Osteocyte (in vitro differentiated cells): ENCODE measurements around the gene SORBS1. TPM values are rescaled to one million over a fixed set of nuclear protein-coding genes. Genes with fewer than 3 reads are reported as not detected.
A peak's percentile ranks its signal among the peaks of the same experiment; 100 is the strongest.

Experiments used
- DNase-seq: peaks from one replicate; pipeline ENCODE4 v3.0.0; 2021; ENCODE audit warnings: mixed read lengths; ENCODE audit not compliant: unreplicated experiment; ENCODE audit errors: extremely low spot score
- H3K27ac Mint-ChIP-seq: one replicate; pipeline ENCODE4 v1.8.0; 2021; ENCODE audit warnings: mild to moderate bottlenecking, mixed read lengths; ENCODE audit not compliant: unreplicated experiment
- H3K27me3 Mint-ChIP-seq: one replicate; pipeline ENCODE4 v1.8.0; 2021; ENCODE audit warnings: mixed read lengths; ENCODE audit not compliant: unreplicated experiment
- H3K36me3 Mint-ChIP-seq: one replicate; pipeline ENCODE4 v1.8.0; 2021; ENCODE audit warnings: mixed read lengths; ENCODE audit not compliant: unreplicated experiment
- H3K4me1 Mint-ChIP-seq: one replicate; pipeline ENCODE4 v1.8.0; 2021; ENCODE audit warnings: mixed read lengths; ENCODE audit not compliant: unreplicated experiment
- H3K4me3 Mint-ChIP-seq: one replicate; pipeline ENCODE4 v1.8.0; 2021; ENCODE audit warnings: mild to moderate bottlenecking, moderate library complexity, mixed read lengths; ENCODE audit not compliant: unreplicated experiment
- H3K9me3 Mint-ChIP-seq: one replicate; pipeline ENCODE4 v1.8.0; 2021; ENCODE audit warnings: mixed read lengths; ENCODE audit not compliant: unreplicated experiment
- total RNA-seq: library from RNA; stranded (reverse); gene quantifications from 2 replicates; pipeline ENCODE4 v1.2.1, GENCODE V29; 2021
- TF ChIP-seq, protein P1 (sequence below): fragments of 200-600 bp; sonication (generic); IDR thresholded peaks from 2 replicates; pipeline ENCODE4 v1.5.0; 2021; ENCODE audit warnings: antibody characterized with exemption, mild to moderate bottlenecking, moderate library complexity

SORBS1 gene
- total RNA-seq, 1 donor from 2014 or later: 1.7 TPM

- Mint-ChIP-seq H3K27ac (peak overlapping the region; percentile 70), H3K9me3 (no peaks in the 10 kb centered on the region), H3K4me1 (peaks cover 21% of the 10 kb centered on the region), H3K4me3 (no peak overlapping the region), H3K27me3 (no peaks in the 10 kb centered on the region), H3K36me3 (no peaks in the 10 kb centered on the region)
- DNase-seq: no peak
- TF ChIP-seq, protein P1, sequence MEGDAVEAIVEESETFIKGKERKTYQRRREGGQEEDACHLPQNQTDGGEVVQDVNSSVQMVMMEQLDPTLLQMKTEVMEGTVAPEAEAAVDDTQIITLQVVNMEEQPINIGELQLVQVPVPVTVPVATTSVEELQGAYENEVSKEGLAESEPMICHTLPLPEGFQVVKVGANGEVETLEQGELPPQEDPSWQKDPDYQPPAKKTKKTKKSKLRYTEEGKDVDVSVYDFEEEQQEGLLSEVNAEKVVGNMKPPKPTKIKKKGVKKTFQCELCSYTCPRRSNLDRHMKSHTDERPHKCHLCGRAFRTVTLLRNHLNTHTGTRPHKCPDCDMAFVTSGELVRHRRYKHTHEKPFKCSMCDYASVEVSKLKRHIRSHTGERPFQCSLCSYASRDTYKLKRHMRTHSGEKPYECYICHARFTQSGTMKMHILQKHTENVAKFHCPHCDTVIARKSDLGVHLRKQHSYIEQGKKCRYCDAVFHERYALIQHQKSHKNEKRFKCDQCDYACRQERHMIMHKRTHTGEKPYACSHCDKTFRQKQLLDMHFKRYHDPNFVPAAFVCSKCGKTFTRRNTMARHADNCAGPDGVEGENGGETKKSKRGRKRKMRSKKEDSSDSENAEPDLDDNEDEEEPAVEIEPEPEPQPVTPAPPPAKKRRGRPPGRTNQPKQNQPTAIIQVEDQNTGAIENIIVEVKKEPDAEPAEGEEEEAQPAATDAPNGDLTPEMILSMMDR: no peak
Measured at GRCh38 chr10:95308389-95309302, 252.5 kb downstream of the SORBS1 start.

GRCh38 chr10:95306851-95307250, 254.3 kb downstream of the SORBS1 start:
- TF ChIP-seq, protein P1: no peak
- Mint-ChIP-seq H3K4me1 (peaks cover 21% of the 10 kb centered on the region), H3K36me3 (no peaks in the 10 kb centered on the region), H3K27me3 (no peaks in the 10 kb centered on the region), H3K27ac (no peak overlapping the region), H3K4me3 (no peak overlapping the region), H3K9me3 (no peaks in the 10 kb centered on the region)
- no peak for DNase-seq

GRCh38 chr10:95306318-95306650, 254.9 kb downstream of the SORBS1 start:
- H3K27me3 Mint-ChIP-seq: no peaks in the 10 kb centered on the region
- H3K27ac Mint-ChIP-seq: no peak overlapping the region
- peaks cover 21% of the 10 kb centered on the region for H3K4me1 Mint-ChIP-seq
- no peak for DNase-seq
- H3K36me3 Mint-ChIP-seq: no peaks in the 10 kb centered on the region
- TF ChIP-seq, protein P1: no peak
- no peaks in the 10 kb centered on the region for H3K9me3 Mint-ChIP-seq
- H3K4me3 Mint-ChIP-seq: no peak overlapping the region

DNA sequence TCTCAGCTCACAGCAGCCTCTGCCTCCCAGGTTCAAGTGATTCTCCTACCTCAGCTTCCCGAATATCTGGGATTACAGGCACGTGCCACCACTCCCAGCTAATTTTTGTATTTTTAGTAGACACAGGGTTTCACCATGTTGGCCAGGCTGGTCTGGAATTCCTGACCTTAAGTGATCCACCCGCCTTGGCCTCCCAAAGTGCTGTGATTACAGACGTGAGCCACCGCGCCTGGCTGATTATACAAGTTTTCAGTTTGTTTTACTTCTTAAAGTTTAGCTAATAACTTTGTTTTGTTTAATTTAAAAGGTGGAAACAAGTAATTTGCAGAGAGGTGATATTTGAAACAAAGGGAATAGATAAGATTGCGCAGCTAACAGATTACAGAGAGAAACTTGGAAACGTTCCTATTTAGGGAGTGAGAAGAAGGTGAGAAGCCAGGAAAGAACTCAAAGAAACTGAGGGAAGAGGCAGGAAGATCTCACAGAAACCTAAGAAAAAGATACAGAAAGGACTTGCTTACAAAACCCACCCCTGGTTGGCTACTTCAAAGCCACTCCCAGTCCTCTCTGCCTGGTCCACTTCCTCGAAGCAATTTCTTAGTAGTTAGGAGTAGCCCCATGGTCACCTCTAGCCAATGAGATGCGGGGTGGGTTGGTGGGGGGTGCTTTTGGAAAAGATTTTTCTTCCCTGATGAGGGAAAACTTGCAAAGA, 255.4 kb downstream of the SORBS1 start:
- no peak overlapping the region for H3K27ac Mint-ChIP-seq
- DNase-seq: no peak
- no peaks in the 10 kb centered on the region for H3K9me3 Mint-ChIP-seq
- no peak overlapping the region for H3K4me3 Mint-ChIP-seq
- peaks cover 21% of the 10 kb centered on the region for H3K4me1 Mint-ChIP-seq
- H3K36me3 Mint-ChIP-seq: no peaks in the 10 kb centered on the region
- H3K27me3 Mint-ChIP-seq: no peaks in the 10 kb centered on the region
- TF ChIP-seq, protein P1: no peak

DNA sequence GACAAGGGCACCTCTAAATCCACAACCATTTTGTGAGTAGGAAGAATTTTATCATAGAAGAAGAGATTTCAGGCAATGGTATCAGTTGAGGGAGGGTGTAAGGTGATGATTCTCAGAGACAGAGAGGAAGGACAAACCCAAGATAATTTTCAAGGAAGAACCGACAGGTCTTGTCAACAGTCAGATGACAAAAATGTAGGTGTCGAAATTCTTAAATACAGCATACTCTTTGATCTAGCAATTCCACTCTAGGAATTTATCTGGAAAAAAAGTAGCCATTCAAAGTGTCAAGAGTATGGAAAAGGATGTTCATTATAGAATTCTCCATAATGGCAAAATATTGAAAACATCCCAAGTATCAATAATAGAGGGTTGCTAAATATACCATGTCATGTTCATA, 256.2 kb downstream of the SORBS1 start:
- Mint-ChIP-seq H3K36me3 (no peaks in the 10 kb centered on the region), H3K27ac (no peak overlapping the region), H3K4me3 (no peak overlapping the region), H3K27me3 (no peaks in the 10 kb centered on the region), H3K4me1 (peaks cover 17% of the 10 kb centered on the region), H3K9me3 (no peaks in the 10 kb centered on the region)
- TF ChIP-seq, protein P1: no peak
- DNase-seq: no peak
